ENCODE results near the gene MTMR10.

Gene MTMR10

DNA sequence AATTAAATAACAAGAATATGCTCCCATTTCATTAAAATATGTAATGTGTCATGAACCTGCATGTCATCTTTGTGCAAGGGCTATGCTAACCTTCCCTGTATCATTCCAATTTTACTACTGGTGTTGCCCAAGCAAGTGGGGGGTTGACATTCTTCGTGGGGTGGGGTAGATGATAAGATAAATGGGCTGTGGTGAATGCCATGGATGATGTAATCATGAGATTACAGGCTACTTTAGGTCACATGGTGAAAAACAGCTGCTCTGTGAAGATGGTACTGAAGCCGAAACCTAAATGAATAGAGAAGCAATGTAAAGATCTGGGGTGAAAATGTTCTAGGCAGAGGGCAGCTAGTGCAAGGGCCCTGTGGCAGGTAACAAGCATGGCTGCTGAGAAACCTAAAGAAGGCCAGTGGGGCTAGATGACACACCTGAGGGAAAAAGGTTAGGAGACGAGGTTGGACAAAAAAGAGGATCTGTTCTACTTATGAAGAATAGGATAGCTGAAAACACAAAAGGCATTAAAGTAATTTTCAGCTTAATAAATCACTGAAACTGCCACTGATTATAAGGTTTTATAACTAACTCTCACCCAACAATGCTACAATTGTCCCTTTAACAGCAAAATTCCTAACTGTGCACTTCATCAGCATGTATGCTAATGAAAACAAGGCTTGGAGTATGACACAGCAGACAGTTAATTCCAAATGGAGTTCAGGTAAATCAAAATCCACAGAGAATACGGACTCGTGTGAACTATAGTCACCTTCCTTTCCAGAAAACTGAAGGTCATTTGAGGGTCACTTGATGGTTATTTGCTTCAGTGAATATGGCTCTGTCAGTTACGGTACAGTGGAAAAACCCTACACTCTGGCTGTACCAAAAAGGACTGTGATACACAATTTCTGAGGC is 35.0 kb downstream of the MTMR10 start:
- DNase-seq (no peak), ATAC-seq (no peak)

- no peak for ATAC-seq
- DNase-seq: no peak
Measured at GRCh38 chr15:30954674-30955073, 36.8 kb downstream of the MTMR10 start.

DNA sequence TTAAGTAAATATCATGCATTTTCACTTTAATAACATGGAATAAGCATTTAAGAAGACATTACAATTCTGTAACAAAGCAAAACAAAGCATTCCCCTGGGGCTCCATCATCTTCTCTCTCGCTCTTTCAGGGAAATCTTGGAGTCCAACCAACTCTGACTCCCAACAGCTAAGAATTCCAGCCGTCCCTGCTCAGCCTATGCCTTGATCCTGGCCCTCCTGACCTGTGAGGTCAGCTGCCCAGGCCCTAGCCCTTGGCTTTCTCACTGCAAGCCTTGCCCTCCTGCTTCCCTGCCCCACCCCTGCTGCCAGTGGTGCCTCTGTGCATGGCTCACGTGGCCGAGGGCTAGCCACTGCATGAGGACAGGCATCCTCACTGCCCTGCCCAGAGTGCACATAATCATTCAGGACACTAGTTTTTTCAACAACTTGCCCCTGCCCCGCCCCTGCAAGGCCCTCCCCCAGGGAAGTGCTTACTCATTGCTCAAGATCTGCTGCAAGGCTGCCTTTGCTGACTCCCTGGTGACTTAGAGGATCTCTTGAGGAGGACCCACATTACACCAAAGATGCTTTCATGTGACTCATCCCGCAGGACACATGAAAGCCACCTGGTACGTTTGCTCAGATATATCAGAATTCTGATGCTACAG is 37.6 kb downstream of the MTMR10 start:
- peak; percentile 46 for ATAC-seq
- peak; percentile 12 for DNase-seq

DNA sequence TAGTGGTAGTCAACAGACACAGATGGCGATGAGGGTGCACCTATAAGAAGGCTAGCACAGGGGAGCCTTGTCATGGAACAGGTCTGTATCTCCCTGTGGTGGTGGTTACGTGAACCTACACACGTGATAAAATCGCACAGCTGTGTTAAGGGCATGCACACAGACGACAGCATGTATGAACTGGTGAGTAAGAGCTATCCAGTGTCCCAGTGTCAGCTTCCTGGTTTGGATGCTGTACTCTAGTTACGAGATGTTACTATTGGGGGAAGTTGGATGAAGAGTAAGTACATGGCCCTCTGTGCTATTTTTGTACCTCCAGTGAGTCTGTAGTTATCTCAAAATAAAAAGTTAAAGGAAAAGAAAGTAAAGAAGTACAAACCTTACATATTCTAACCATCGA is 38.2 kb downstream of the MTMR10 start:
- no peak for ATAC-seq
- no peak for DNase-seq

DNA sequence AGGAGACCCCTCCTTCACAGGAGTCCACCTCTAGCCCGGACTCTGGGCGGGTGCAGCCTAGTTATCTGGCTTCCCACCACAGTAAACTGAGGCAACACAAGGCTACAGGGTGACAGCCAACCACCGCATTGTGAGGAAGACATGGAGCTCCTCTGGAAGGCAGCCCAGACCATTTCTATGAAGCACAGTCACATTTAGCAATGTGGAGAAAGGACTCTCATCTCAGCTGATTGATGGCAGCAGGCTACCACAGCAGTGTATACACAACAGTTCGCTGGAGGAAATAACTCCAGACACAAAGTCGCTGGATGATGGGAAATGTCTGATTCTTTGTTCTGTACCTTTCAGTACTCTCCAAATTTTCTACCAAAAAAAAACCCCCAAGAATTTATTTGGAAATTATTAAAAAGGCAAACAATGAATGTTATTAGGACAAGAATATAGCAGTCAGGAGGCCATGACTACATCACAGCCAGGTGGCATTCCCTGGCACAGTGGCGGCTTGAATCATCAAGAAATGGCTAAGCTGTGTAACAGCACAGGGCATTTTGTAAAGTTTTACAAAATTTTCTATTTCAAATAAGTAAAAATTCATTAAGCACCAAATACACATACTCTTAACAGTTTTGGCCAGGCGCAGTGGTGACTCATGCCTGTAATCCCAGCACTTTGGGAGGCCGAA is 47.6 kb downstream of the MTMR10 start:
- ATAC-seq (no peak), DNase-seq (no peak)

DNA sequence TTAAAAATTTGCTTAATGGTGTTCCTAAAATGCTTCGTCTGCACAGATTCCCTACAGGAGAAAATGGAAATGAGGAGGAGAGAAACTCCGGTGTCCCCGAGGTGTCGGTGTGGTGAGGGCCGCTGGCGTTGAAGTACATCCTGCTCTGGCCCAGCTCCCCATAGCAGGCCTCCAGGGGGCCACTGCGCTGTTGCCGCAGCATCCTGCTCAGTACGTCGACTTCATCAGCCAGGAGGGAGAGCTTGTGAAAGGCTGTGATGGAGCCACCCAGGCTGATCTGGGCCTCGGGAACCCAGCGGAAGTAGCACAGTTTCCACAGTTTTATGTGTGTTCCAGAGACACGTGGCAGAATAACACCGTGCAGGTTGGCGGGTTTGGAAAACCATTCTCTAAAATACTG is 49.9 kb downstream of the MTMR10 start:
- ATAC-seq: no peak
- DNase-seq: no peak

GRCh38 chr15:30940359-30940758 is 51.1 kb downstream of the MTMR10 start:
- no peak for ATAC-seq
- no peak for DNase-seq

GRCh38 chr15:30939161-30939560 is 52.3 kb downstream of the MTMR10 start:
- no peak for DNase-seq
- ATAC-seq: no peak

GRCh38 chr15:30933293-30933692 is 58.1 kb downstream of the MTMR10 start:
- ATAC-seq (no peak), DNase-seq (no peak)

GRCh38 chr15:30930422-30930821 is 61.0 kb downstream of the MTMR10 start:
- ATAC-seq (peak; percentile 25), DNase-seq (no peak)

DNA sequence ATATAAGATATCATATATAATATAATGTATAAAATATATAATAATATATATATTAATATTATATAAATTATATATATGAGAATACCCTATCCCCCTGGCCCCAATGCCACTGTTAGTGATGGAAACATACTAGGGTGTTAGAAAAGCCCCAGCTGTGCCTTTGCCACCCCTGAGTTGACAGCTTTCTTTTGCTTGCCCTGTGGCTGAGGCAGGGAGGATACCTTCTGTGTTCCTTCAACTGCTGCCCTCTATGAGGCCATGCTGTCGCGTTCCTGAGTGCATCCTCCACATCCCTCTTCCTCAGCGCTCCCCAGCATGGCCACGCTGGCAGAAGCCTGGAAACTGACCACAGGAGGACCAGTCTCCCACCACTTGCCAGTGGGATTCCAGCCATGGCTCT is 61.4 kb downstream of the MTMR10 start:
- DNase-seq (no peak), ATAC-seq (no peak)

DNA sequence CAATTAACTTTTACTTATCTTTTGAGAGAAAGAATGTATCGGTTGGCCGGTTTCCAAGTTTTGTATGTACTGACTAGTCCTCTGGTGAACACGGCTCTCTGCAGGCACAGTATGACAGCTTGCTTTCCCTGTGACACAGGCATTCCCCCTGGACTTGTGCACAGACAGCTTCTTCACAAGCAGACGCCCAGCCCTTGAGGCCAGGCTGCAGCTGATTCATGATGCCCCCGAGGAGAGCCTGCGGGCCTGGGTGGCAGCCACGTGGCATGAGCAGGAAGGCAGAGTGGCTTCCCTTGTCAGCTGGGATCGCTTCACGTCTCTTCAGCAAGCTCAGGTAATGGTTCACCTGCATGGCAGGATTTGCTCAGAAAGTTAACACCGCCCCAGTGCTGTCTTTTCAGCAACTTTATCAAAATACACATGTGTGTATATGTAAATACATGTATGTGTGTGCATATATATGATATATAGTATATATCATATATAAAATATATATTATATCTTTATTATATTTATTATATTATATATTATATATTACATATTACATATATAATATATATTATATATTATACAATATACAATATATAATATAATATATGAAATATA is 62.3 kb downstream of the MTMR10 start:
- DNase-seq (no peak), ATAC-seq (no peak)

DNA sequence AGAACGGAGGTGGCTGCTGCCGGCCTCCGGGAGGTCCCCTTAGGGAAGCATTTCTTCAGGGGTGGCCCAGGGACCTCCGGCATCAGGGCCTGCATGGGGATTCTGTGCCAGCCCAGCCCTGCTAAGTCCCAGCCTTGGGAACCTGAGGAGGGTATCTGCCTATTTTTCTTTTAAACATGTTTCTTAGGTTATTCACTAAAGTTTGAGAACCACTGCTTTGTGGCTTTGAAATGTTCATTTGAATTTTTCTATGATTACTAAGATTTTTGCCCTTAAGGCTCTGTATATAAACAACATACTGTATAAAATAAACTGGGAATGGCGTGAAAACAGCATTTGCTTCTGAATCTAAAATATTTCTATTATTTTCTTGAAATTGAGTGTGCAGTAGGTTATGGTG is 63.4 kb downstream of the MTMR10 start:
- ATAC-seq: no peak
- DNase-seq: no peak

DNA sequence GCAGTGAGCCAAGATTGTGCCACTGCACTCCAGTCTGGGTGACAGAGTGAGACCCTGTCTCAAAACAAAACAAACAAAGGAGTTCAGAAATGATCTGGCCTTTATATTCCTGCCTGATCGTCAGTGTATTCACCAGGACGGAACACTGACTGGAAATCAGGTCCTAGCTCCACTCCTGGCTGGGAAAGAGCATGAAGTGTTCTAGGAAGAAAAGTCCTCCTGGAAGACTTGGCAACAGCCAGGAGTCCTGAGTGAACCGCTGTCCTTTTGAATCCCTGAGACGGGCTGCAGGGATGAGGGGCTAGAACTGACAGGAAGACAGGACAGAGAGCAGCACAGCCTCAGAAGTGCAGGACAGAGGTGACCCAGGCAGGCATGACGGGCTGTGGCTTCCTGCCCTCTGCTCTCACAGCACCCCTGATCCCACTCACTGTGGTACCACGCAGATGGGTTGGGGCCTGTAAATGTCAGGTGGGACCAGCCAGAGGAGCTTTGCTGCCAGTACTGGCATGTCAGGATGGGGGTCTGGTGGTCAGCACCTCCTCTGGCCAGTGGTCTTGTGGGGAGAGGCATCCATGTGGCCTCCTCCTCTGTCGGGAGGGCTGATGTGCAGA is 64.2 kb downstream of the MTMR10 start:
- ATAC-seq (peak; percentile 44), DNase-seq (no peak)

GRCh38 chr15:30926161-30926560 is 65.3 kb downstream of the MTMR10 start:
- DNase-seq: no peak
- no peak for ATAC-seq

DNA sequence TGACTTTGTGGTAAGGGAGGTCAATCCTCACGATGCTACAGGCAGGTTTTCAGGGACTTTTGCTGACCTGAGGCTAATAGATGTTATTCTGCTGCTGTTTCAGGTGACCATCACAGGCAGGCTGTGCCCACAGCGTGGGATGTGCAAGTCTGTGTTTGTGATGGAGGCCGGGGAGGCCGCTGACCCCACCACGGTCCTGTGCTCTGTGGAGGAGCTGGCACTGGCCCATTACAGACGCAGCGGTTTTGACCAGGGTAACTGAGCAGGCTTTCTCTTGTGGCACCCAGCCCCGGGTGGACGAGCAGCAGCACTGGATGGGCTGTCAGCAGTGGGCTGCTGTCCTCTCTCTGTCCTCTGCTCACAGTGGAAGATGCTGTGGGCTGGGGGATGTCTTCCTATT is 65.7 kb downstream of the MTMR10 start:
- DNase-seq (no peak), ATAC-seq (no peak)

DNA sequence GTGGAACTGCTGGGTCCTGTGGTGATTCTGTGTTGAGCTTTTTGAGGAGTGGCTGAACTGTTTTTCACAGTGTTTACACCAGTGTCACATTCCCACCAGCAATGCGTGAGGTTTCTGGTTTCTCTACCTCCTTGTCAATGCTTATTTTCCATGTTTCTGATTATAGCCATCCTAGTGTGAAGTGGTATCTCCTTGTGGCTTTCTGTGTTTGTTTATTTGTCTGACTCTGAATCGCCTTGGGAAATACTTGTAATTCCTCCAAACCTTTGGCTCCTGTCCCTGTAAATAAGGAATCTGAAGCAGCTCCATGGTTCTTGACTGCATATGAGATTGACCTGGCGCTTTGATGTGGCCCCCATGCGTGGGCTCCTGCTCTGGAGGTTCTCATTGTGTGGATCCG is 67.1 kb downstream of the MTMR10 start:
- ATAC-seq (no peak), DNase-seq (no peak)

GRCh38 chr15:30923429-30923828 is 68.0 kb downstream of the MTMR10 start:
- no peak for ATAC-seq

GRCh38 chr15:30922480-30923311 is 68.7 kb downstream of the MTMR10 start:
- DNase-seq (no peak), ATAC-seq (no peak)

More at GRCh38 chr15:30923429-30923828, 68.0 kb downstream of the MTMR10 start:
- DNase-seq: no peak

GRCh38 chr15:30921781-30922479 is 69.5 kb downstream of the MTMR10 start:
- no peak for ATAC-seq
- no peak for DNase-seq

- no peak for ATAC-seq
- no peak for DNase-seq
Measured at GRCh38 chr15:30921106-30921505, 70.3 kb downstream of the MTMR10 start.

All from stimulated activated naive CD8-positive, alpha-beta T cell treated with anti-CD3 and anti-CD28 coated beads, Interleukin-15, Interleukin-2, amounts not matched to agents 100 U/mL and 50 U/mL, for 24 hours (primary cell).